Stimulated activated naive CD8-positive, alpha-beta T cell treated with anti-CD3 and anti-CD28 coated beads, Interleukin-15, Interleukin-2, amounts not matched to agents 100 U/mL and 50 U/mL, for 24 hours (primary cell): ENCODE data around the gene ZDHHC6.
"Not testable (repeated sequence)": the region's sequence is repeated elsewhere in the genome, so short reads cannot be mapped to it uniquely, and the experiment has no call there.

Experiments used
- ATAC-seq: fragments of 150-1000 bp; cut with Tn5 transposase; one replicate; pipeline ENCODE4 v1.10.0; 2021
- DNase-seq: peaks from one replicate; pipeline ENCODE4 v3.0.0; 2021

ZDHHC6 gene

DNA sequence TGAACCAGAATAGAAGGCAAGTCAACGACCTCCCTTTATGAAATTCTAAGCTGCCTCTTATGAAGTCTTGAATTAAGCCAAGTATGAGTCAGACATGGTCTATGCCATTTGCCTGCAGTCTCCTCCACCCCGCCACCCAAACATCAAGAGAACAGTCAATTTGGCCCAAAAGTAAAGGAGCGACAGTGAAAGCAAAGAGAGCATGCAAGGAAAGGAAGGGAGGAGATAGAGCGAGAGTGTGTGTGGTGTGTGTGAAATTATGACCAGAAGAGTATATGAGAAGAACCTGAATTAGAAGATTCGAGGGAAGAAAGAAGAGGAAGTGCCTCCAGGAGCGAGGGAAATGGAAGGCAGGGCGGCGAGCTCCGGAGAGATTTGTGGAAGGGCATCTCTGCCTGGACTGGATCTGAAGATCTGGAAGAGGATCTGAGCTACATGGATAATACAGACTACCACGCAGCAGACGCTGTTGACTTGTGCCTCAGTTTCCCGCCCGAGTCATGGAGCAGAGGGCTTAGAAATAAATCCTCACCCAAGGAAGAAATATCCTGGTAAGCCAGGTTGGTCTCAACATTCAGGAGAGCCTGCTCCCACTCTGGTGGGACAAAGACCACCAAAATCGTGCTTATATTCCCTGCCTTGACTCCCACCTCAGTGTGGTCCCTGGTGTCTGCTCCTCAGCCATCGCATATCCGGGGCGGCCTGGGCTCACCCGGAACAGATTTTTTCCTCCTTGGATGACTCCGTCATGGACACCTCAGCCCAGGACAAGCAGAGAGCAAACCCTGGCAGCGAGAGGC, 459 bp downstream of the ZDHHC6 start:
- peak; percentile 17 for DNase-seq
- no peak for ATAC-seq

DNA sequence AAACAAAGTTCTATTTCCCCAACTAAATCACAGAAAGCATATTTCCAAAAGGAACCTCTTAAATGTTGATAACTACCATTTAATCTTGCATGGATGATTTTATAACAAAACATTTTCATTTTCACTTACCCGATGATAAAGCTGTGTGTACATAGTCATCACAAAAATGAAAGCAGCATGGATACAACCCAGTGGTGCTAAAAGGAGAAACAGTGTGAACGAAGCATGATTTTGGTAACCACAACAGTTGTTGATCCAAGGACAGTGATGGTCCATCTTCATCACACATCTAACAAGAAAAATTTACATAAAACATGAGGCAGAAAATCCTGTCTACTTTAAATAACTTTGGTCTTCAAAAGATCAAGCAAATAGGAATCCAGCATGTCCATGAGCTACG, 4.7 kb downstream of the ZDHHC6 start:
- no peak for ATAC-seq
- no peak for DNase-seq

DNA sequence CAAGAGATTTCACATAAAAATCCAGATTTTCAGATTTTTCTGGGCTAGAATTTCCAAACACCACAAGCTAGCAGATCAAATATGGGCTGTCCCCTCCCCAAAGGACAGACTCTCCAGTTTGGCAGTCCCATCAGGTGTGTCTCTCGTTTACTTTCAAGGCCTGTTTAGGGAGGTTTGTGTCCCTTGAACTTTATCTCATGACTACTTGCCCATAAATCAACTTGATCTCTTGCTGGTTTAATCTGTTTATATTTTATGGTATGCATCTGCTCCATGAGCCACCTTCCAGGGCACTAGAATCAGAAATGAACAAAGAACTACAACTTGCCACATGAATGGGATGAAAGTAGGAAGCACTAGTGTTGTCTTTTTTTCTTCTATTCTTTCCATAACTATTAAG, 5.2 kb downstream of the ZDHHC6 start:
- ATAC-seq (no peak), DNase-seq (no peak)

DNA sequence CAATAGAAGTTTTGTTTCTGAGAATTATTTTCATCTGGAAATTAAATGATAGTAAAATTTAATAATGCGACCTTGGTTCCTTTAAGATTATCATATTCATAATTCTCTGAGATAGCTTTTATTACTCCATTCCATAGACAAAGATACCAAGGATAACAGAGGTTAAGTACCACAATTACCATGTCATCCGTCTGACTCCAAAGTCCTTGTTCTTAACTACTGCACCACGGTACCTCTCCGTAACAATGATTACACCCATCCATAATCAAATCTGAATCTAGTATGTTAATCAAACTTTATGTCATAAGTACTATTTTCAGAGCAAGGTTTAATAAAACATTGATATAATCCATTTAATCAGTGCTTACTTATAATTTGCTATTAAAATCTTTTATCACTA, 8.4 kb downstream of the ZDHHC6 start:
- no peak for DNase-seq

DNA sequence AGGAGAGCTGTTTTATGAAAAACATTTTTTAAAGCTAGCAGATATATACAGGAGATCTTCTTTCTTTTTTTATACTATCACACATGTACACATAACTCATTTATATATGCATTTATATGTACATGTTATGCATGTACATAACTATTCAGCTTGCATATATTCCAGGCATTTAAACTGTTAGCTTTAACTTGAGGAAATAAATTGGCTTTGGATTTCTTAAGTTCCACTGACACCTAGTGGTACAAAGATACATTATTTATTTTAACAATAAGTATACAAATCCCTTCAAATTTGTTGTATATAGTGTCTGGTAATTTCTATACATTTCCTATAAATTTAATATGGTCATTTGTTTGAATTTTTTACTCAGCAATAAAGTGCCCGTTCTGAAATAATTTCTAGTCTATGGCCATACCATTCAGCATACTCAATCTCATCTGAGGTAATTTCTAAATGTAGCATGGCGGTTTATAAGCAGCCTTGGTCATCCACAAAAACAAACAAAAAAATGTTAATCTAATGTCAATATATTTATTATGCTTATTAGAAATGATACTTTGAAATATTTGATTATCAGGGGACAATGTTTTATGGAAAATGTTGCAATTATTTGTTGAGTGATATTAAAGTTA, 11.6 kb downstream of the ZDHHC6 start:
- DNase-seq (no peak), ATAC-seq (no peak)

More for the DNA sequence above, 8.4 kb downstream of the ZDHHC6 start:
- no peak for ATAC-seq

DNA sequence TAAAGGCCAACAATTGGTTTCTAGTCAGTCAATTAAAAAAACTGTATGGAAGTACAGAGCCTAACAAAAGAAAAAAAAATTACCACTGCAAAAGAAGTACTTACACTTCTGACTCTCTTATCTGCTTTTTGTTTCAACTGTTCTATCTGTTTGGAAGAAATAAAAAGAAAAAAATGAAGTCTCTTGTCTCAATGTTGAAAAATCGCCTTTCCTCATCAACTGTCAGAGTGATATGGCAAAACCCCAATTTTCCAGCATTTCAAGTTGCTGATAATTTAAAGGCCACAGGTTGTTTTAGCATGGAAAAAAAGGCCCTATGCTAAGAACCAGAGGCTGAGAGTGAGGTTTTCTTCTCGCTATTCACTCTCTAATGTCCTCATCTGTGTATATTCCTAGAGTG, 13.6 kb downstream of the ZDHHC6 start:
- no peak for DNase-seq
- ATAC-seq = no peak

DNA sequence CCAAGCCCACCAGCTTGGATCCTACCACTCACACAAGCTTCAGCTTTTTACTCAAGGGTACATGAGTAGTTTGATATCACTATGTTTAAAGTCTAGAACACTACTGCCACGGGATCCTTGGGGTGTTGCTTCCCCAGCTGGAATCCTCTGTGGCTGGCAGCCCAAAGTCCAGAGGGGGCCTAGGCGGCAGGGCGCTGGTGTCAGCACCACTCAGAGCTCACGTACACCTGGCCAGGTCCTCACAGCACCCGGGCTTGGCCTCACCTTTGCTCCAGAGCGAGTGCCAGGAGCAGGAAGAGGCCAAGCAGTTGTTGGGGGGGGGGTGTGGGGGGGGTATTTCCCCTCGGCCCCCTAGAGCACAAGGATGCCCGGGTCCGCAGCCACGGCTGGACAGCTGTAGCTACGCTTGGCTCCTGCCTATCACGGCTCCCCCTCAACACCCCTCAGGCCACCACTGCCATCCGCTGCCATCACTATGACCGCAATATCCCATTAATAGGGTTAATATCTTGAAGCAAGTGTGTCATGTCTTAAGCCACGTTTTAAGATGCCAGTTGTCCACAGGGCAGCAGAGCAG, 17.0 kb downstream of the ZDHHC6 start:
- DNase-seq (no peak), ATAC-seq (no peak)

DNA sequence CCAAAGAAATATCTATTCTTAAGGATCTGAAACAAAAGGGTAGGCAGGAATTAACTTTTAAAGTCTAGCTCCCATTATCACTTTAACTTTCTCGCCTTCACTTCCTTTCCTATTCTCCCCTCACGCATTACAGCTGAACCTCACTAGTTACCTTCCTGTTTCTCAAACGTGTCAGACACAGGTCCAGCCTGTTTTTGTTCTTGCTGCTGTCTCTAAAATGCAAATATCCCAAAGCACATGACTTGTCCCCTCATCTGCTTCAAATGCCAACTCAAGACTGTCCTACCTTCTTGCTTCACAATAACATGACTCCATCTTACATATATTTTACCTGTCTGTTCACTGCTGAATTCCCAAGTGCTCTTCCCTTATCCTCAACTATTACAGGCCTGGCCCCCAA, 17.6 kb downstream of the ZDHHC6 start:
- ATAC-seq = no peak

DNA sequence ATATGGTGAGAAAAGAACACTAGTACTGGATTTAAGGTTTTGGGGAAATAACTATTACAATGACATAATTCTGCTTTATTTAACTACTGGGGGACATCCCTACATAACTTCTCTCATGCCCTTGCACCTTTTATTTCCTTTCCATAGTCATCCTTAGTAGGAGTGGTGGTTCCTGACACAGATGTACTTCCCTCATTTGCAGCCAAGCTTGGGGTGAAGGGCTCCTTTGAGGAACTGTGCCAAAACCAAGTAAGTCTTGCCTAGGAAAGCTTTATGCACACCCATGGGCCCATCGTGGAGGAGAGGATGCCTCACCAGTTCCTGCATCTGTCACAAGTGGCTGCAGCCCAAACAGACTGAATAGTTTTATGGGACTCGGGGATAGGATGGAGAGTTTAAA, 20.6 kb downstream of the ZDHHC6 start:
- DNase-seq = no peak
- ATAC-seq = no peak

More for the DNA sequence above, 17.6 kb downstream of the ZDHHC6 start:
- DNase-seq = no peak

DNA sequence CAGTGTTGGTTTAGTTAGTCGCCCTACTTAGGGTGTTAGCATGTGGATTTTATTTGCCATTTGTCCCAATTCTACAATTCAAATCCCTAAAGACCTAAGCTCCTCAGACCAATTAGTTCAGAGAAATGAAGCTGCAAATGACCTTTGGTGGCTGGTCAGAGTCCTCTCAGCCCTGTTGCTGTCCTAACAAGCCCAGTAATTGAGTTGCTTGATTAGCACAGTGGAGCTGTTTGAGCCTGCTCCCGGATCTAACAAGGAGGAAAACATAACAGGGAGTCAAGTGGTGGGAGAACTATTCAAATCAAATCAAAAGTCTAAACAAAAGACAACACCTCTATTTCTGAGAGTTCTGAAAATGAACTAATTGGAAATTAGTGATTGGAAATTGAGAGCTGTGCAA, 22.1 kb downstream of the ZDHHC6 start:
- DNase-seq = no peak
- no peak for ATAC-seq

DNA sequence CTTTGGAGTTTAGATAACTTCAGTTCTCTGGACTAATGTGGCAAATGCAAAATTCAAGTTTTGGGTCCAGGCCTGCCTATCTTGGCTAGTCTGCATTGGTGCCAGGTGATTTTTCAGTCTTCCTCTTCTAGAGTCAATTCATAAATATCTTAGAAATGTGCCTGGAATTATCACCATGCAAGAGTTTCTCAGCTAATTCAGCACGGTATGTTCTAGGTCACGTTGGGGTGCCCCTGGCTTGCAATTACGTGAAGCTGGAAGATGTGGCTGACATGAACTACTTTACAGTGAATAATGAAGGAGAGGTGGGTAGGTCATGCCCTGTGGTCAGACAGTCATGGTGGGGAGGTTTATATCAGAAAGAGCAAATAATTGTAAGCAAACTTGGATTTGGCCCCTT, 25.0 kb downstream of the ZDHHC6 start:
- ATAC-seq (no peak), DNase-seq (no peak)

DNA sequence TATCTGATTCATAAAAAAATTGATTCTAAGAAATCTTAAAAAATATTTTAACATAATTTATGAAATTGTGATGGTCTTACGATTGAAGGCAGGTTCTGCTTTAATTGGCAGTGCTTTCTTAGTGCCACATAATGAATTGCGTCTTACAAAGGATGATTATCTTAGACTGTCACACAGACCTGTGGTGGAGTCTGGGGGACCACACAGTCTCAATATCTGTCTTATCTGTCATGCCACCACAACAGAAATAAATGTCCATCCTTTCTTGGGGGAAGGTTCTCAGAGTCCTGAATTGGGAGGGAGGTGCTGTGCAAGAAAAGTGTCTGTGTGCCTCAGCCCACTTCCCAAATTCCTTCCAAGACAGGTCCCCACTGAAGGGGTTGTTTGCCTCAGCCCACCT, 34.0 kb downstream of the ZDHHC6 start:
- ATAC-seq = no peak
- no peak for DNase-seq

DNA sequence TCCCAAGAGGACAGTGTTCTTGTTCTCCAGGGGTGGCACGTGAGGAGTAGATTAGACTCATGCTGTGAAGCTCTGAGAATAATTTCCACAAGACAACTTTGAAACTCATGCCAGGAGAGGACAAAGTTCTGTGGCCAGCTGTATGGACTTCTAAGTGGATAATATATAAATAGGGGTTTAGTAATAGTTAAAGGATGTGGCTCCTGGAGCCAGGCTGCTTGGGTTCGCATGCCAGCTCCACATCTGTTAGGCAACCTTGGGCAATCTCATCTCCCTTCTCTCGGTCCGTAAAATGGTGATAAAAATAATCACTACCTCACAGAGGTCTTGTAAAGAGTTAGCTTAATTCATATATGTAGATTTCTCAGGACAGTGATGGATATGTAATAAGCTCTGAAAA, 37.0 kb downstream of the ZDHHC6 start:
- no peak for DNase-seq

DNA sequence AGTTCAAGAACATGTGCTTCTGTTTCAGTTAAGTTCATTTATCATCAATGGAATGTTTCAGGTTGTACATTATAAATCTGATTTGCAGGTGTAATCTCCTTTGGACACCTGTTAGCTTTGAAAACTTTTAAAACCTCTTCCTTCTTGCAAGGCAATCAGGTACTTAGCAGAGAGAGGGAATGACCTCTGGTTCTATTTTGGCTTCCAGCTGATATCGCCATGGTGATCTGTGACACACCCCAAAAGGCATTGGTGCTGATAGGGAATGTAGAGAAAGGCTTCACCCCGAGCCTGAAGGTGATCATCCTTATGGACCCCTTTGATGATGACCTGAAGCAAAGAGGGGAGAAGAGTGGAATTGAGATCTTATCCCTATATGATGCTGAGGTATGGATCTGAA, 37.4 kb downstream of the ZDHHC6 start:
- DNase-seq = no peak
- no peak for ATAC-seq

More for the DNA sequence above, 37.0 kb downstream of the ZDHHC6 start:
- ATAC-seq = no peak

DNA sequence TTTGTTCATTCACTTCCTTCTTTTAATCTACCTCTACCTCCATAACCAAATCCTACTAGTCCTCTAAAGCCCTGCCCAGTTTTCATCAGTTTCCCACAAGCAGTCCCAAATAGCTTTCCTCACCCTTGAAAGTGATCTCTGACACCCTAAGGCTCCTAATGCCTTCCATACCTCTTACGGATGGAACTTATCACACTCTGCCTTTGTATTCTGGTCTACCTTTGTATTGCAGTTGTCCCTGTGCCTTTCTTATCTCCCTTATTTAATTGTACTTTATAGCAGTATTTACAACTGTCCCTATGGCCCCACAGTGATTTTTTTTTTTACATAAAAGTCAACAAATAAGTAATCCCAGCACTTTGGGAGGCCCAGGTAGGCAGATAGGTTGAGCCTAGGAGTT, 39.0 kb downstream of the ZDHHC6 start:
- no peak for ATAC-seq
- DNase-seq = no peak

DNA sequence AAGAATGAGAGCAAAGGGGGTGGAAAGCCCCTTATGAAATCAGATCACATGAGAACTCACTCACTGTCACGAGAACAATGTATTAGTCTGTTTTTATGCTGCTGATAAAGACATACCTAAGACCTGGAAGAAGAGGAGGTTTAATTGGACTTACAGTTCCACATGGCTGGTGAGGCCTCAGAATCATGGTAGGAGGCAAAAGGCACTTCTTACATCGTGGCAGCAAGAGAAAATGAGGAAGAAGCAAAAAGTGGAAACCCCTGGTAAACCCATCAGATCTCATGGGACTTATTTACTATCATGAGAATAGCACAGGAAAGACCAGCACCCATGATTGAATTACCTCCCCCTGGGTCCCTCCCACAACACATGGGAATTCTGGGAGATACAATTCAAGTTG, 39.9 kb downstream of the ZDHHC6 start:
- DNase-seq, ATAC-seq: not testable (repeated sequence)

DNA sequence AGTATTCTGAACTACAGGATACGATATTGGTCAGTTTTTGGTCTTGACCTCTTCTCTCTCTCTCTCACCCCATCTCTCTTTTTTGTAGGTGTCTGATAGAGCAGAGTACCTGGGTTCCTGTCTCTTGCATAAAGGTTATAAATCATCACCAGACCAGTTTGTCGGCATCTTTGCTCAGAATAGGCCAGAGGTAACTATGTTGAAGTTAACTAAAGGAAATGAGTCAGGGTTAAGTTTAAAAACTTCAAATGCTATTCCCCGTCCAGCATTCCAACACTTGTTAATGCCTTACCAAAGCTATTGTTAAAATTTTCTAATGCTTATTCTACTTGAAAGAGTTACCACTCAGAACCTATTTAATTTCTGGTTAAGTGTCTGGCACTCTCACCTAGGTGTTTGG, 42.1 kb downstream of the ZDHHC6 start:
- ATAC-seq (no peak), DNase-seq (no peak)

DNA sequence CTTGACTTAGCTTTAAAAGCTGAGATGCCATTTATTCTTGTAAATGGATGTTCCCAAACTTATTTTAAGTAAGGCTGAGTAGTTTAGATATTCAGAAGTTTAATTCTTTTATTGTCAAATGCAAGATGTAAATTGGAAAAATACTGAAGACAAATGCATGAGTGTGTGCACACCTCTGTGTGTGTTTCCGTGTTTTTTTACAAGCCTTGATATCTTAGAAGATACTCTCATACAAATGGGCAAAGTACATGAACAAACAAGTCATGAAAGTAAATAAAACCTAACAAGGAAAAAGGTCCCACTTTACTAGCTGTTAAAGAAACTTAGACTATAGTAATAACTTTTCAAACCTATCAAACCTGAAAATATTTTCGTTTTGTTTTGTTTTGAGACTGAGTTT, 43.8 kb downstream of the ZDHHC6 start:
- DNase-seq = no peak
- no peak for ATAC-seq

DNA sequence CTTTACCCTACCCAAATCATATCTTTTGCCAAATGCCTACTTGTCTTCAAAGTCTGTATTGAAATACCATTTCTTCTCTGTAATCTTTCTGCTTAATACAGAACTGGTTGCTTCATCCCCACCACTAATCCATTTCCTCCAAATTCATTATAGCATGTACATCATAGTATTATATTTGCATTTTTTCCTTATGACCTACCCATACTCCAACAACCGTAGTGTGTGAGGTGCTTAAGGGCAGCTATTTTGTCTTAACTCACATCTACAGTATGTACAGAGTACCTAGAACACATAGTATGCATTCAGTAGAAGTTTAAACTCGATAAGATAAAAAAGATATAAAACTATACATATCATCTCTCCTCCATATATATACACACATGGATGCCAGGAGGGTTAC, 49.1 kb downstream of the ZDHHC6 start:
- no peak for DNase-seq

DNA sequence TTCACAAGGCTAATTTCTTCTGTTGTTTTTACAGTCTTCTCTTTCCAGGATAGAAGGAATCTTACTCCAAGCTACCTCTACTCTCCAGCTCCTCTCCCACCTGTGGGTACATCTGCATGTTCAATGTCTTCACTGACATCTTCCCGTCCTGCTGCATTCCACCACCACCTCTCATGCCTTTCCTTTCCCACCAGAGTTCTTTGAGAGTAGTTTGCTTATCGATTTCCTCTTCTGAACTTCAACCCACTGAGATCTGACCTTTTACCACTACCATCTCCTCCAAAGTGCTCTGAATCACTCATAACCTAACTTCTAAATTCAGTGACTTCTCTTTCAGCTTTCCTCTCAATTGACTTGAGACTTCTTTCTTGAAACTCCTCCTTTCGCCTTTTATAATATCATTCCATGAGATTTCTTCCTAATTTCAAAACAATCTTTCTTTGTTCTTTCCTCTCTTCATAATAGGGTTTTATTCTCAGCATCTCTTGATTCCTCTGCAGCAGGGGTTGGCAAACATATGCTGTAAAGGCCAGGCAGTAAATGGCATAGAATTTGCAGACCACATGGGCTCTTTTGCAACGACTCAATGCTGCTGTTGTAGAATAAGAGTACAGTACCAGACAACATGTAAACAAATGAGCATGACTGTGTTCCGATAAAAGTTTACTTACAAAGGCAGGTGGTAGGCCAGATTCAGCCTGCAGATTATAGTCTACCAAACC, 50.7 kb downstream of the ZDHHC6 start:
- DNase-seq (no peak), ATAC-seq (no peak)

More for the DNA sequence above, 49.1 kb downstream of the ZDHHC6 start:
- ATAC-seq = no peak

DNA sequence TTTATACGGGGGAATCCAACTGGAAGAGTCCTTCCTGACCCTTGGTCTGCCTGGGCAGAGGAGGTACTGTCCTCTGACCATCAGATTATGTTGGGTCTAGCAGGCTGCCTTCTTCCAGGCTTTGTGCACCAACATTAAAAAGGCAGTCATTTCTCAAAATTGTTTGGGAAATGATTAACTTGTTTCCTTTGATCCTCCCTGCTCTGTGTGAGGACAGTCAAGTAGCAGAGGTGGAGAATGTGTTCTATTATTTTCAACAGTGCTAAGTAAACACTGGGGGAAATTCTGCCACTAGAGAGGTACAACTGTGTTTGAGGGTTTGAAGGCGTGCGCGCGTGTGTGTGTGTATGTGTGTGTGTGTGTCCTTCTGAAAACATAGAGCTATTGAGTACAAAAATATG, 52.2 kb downstream of the ZDHHC6 start:
- ATAC-seq (no peak), DNase-seq (no peak)

DNA sequence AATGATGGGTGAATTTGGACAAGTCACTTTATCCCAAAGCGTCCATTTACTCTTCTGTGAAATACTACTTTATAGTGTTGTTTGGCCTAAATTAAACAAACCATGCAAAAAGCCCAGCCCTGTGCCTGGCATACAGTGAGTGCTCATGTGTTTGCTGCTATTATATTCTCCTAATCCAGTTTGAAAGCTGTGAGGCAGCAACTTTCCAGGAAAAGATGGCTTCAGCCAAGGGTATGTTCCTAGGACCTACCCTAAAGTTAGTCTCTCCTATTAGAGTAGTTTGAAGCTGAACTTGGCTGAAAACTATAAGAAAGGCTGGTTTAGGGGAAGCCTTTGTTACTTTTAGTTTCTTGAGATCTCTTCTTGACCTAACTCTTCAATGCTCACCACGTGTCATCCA, 52.9 kb downstream of the ZDHHC6 start:
- DNase-seq (no peak), ATAC-seq (no peak)

DNA sequence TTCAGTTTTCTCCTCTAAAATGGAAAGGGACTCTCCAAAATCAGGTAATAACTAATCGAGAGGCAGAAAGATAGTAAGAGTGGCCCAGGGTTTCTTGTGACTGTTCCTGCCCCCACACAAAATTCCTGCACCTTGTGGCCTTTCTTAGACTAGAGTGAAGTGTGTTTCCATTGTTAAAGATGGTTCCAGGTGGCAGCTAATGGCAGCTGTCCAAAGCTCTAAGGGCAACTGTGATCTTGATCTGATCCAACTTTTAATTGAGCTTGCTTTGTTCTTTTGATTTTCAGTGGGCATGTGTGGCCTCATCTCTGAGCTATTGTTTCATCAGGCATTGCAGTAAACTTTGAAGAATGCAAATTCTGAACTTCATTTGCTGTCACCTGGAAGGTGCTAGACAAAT, 53.4 kb downstream of the ZDHHC6 start:
- ATAC-seq = no peak

More for the DNA sequence above, 53.4 kb downstream of the ZDHHC6 start:
- DNase-seq = no peak
